Measurements from ENCODE around the gene DENND2A.

GRCh38 chr7:140526787-140527664, 113.6 kb downstream of the DENND2A start:
- no peak for TF ChIP-seq POLR2A (IDR thresholded peaks at IDR 0.05; ENCODE audit: low read depth, low read length)
- no peak for TF ChIP-seq TAF1 (IDR thresholded peaks at IDR 0.05; ENCODE audit: low read depth, low read length)
- no peak for TF ChIP-seq POLR2AphosphoS5 (IDR thresholded peaks at IDR 0.05; ENCODE audit: low read depth, low read length)
- no peak for TF ChIP-seq SPI1 (IDR thresholded peaks at IDR 0.05; ENCODE audit: low read depth, low read length)
- no peak for TF ChIP-seq PAX5 (IDR thresholded peaks at IDR 0.05; ENCODE audit: insufficient read depth, low read length, severe bottlenecking)
- no peak for TF ChIP-seq POU2F2 (IDR thresholded peaks at IDR 0.05; ENCODE audit: low read depth, low read length)
